MM.1S (cell line): ENCODE results near the gene GLYATL3.
A peak's percentile ranks its signal among the peaks of the same experiment; 100 is the strongest.

Source experiments
- DNase-seq: peaks from one replicate; pipeline ENCODE4 v3.0.0-alpha.2; 2015
- H2AFZ ChIP-seq: fragments of 300-600 bp; sonication (generic); 2 replicates; pipeline ENCODE4 v1.6.0; 2016; ENCODE audit warnings: antibody characterized with exemption, low read length
- H3F3A ChIP-seq: fragments of 300-600 bp; sonication (generic); 2 replicates; pipeline ENCODE4 v1.6.1; 2016; ENCODE audit warnings: mild to moderate bottlenecking, antibody characterized with exemption, low read length, moderate library complexity, mixed read lengths; ENCODE audit not compliant: insufficient read depth
- H3K27ac ChIP-seq: fragments of 300-600 bp; sonication (generic); 2 replicates; pipeline ENCODE4 v1.5.1; 2016; ENCODE audit warnings: mild to moderate bottlenecking, low read length
- H3K27me3 ChIP-seq: fragments of 300-600 bp; sonication (generic); replicated peaks from 2 replicates; pipeline ENCODE4 v1.6.0; 2016; ENCODE audit warnings: low read length; ENCODE audit not compliant: insufficient read depth
- H3K36me3 ChIP-seq: fragments of 300-600 bp; sonication (generic); replicated peaks from 2 replicates; pipeline ENCODE4 v1.6.1; 2016; ENCODE audit warnings: mild to moderate bottlenecking, low read length, mixed read lengths; ENCODE audit not compliant: insufficient read depth
- H3K4me1 ChIP-seq: fragments of 300-600 bp; sonication (generic); 2 replicates; pipeline ENCODE4 v1.6.1; 2016; ENCODE audit warnings: low read length, mixed read lengths
- H3K4me2 ChIP-seq: fragments of 300-600 bp; sonication (generic); 2 replicates; pipeline ENCODE4 v1.6.0; 2016; ENCODE audit warnings: low read depth, low read length
- H3K4me3 ChIP-seq: fragments of 300-600 bp; sonication (generic); 2 replicates; pipeline ENCODE4 v1.5.1; 2016; ENCODE audit warnings: low read length, mixed read lengths
- H3K79me2 ChIP-seq: fragments of 300-600 bp; sonication (generic); 2 replicates; pipeline ENCODE4 v1.6.1; 2016; ENCODE audit warnings: mixed run types, low read length, mixed read lengths
- H3K9ac ChIP-seq: fragments of 300-600 bp; sonication (generic); 2 replicates; pipeline ENCODE4 v1.6.1; 2016; ENCODE audit warnings: low read length, mixed read lengths
- H3K9me2 ChIP-seq: fragments of 300-600 bp; sonication (generic); replicated peaks from 2 replicates; pipeline ENCODE4 v1.6.1; 2016; ENCODE audit warnings: mild to moderate bottlenecking, low read length, mixed read lengths; ENCODE audit not compliant: insufficient read depth
- H3K9me3 ChIP-seq: fragments of 300-600 bp; sonication (generic); replicated peaks from 2 replicates; pipeline ENCODE4 v1.6.1; 2016; ENCODE audit warnings: mild to moderate bottlenecking, low read length, mixed read lengths; ENCODE audit not compliant: insufficient read depth
- H4K20me1 ChIP-seq: fragments of 300-600 bp; sonication (generic); 2 replicates; pipeline ENCODE4 v1.6.1; 2016; ENCODE audit warnings: mild to moderate bottlenecking, low read length, moderate library complexity, mixed read lengths; ENCODE audit not compliant: insufficient read depth
- CTCF ChIP-seq: fragments of 300-600 bp; sonication (generic); IDR thresholded peaks from 2 replicates; pipeline ENCODE4 v1.5.1; 2016; ENCODE audit warnings: antibody characterized with exemption, low read length, mixed read lengths
- EZH2 ChIP-seq: fragments of 300-600 bp; sonication (generic); optimal IDR thresholded peaks from 2 replicates; pipeline ENCODE3; 2017; ENCODE audit warnings: low read depth, mild to moderate bottlenecking, antibody characterized with exemption, low read length, mixed read lengths
- EZH2phosphoT487 ChIP-seq: fragments of 300-600 bp; sonication (generic); IDR thresholded peaks from 2 replicates; pipeline ENCODE4 v1.6.1; 2018; ENCODE audit warnings: antibody characterized with exemption, low read length

The GLYATL3 gene

GRCh38 chr6:49457771-49458170 is 42.0 kb upstream of the GLYATL3 start:
- Histone ChIP-seq H3K9me2 (no peaks in the 10 kb centered on the region), H3K27ac (no peak overlapping the region), H3K27me3 (no peaks in the 10 kb centered on the region), H3K4me2 (no peak overlapping the region), H3K4me1 (peaks cover 14% of the 10 kb centered on the region; the same call in 1 of the 2 replicates), H3K79me2 (peaks cover 58% of the 10 kb centered on the region), H3F3A (peaks cover 23% of the 10 kb centered on the region), H4K20me1 (no peaks in the 10 kb centered on the region), H3K9ac (no peak overlapping the region), H3K9me3 (no peaks in the 10 kb centered on the region), H2AFZ (no peak overlapping the region), H3K4me3 (no peak overlapping the region), H3K36me3 (no peaks in the 10 kb centered on the region; the same call in 1 of the 2 replicates)
- DNase-seq, result no peak
- TF ChIP-seq EZH2 (no peak), EZH2phosphoT487 (no peak), CTCF (no peak)

- Histone ChIP-seq H2AFZ (peak overlapping the region; percentile 77; the same call in 1 of the 2 replicates), H3K4me1 (peaks cover 10% of the 10 kb centered on the region), H3K79me2 (peaks cover 85% of the 10 kb centered on the region), H4K20me1 (no peaks in the 10 kb centered on the region), H3K27me3 (no peaks in the 10 kb centered on the region), H3K27ac (peak overlapping the region; percentile 87; the same call in 1 of the 2 replicates), H3K4me3 (peak overlapping the region; percentile 95), H3K9me2 (no peaks in the 10 kb centered on the region), H3F3A (peaks cover 4% of the 10 kb centered on the region; the same call in 1 of the 2 replicates), H3K4me2 (peak overlapping the region; percentile 91), H3K9me3 (no peaks in the 10 kb centered on the region), H3K9ac (peak overlapping the region; percentile 94), H3K36me3 (no peaks in the 10 kb centered on the region)
- TF ChIP-seq EZH2, result no peak
- TF ChIP-seq EZH2phosphoT487, result no peak
- TF ChIP-seq CTCF, result no peak
- no peak for DNase-seq
Measured at GRCh38 chr6:49462071-49462470, 37.7 kb upstream of the GLYATL3 start.

GRCh38 chr6:49462599-49462926 is 37.2 kb upstream of the GLYATL3 start:
- Histone ChIP-seq H3K9ac (peak overlapping the region; percentile 94), H3K79me2 (peaks cover 88% of the 10 kb centered on the region), H3K27ac (peak overlapping the region; percentile 87), H3K9me3 (no peaks in the 10 kb centered on the region), H2AFZ (peak overlapping the region; percentile 77), H4K20me1 (no peaks in the 10 kb centered on the region), H3K4me2 (peak overlapping the region; percentile 91), H3K27me3 (no peaks in the 10 kb centered on the region), H3K4me1 (peaks cover 10% of the 10 kb centered on the region), H3K9me2 (no peaks in the 10 kb centered on the region), H3F3A (peaks cover 4% of the 10 kb centered on the region; the same call in 1 of the 2 replicates), H3K4me3 (peak overlapping the region; percentile 95), H3K36me3 (no peaks in the 10 kb centered on the region)
- DNase-seq, result no peak
- TF ChIP-seq CTCF, result no peak
- no peak for TF ChIP-seq EZH2phosphoT487
- TF ChIP-seq EZH2, result no peak
